HG02642 (cell line): ENCODE data around the gene TRIM62.

ENCODE experiments used
- ATAC-seq: cut with Tn5 transposase; IDR thresholded peaks from one replicate; pipeline ENCODE4 v1.9.1; 2021; ENCODE audit warnings: mild to moderate bottlenecking; ENCODE audit not compliant: unreplicated experiment, poor library complexity

The TRIM62 gene

DNA sequence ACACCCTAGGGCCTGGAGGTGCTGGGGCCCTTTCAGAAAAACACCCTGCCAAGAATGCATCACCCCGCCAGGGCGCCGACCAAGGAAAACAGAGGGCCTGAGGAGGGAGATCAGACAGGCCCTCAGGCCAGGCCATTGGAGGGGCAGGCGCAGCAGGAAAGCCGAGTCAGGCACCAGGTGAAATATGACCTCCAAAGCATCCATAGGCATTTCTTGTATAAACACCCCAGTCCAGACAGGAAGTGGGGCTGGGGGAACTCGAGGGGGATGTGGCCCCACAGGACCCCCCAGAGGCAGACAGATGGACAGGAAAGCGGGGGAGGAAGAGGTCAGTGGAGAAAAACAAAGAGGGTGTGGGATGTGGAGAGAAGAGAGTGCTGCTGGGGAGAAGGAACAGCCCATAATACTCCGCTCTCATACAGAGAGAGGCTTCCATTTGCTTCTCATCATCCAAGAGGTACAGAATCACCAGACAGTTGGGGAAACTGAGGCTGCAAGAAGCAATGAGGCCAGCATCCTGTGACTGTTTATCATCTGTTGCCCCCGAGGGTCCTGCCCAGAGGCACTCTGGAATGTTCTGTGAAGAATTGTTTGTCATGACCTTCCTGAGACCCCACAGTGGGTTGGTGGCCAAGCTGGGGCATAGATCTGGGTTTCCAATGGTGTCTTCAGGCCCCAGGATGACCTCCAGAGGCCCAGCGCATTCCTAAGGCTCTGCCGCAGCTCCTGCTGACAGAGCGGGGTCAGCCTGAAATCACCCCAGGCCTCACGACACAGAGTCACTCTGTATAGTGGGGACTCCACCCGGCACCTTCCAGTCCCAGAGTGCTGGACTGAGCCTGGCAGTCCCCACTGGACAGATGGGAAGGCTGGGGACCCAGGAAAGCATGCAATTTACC, 18.0 kb downstream of the TRIM62 start:
- ATAC-seq: no peak

DNA sequence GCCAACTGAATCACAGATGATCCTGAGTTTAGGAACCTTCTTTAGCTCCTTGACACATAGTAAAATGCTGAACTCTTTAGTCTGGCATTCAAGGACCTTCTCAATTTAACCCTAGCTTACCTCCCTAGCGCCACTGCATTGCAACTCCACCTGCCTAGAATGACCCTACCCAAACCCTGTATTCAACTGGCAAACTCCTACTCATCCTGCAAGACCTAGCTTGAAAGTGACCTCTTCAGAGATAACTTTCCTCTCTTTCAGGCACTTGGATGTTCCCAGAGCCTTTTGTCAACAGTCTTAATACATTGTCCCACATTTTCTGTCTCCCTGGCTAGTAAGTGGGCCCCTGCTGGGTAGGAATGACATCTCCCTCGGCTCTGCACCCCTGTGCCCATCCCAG, 19.7 kb downstream of the TRIM62 start:
- no peak for ATAC-seq

DNA sequence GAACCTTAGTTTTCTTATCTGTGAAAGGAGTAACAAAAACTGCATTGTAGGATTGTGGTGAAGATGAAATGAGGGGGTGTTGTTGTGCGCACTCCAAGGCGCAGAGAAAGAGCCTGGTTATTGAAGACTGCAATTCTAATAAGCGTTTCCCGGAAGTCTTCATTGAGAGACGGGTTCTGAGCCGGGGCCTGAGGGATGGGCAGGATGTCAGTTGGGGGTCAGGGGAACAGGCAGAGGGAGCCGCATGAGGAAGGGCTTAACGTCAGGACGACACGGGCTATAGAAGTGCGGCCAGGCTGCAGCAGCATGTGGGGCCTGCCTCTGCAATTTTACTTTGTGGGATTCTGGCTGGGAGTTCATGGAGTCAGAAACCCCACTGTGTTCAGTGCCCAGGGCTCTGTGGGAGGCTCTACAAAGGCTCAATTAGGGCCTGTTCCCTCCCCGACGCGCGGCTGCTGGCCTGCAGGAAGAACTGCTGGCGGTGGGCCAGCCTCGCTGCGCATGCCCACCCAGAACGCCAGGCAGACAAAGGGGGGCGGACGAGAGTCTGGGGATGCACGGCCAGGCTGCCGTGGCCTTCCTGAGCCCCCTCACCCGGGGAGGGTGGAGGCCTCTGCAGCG, 20.7 kb downstream of the TRIM62 start:
- ATAC-seq: no peak

DNA sequence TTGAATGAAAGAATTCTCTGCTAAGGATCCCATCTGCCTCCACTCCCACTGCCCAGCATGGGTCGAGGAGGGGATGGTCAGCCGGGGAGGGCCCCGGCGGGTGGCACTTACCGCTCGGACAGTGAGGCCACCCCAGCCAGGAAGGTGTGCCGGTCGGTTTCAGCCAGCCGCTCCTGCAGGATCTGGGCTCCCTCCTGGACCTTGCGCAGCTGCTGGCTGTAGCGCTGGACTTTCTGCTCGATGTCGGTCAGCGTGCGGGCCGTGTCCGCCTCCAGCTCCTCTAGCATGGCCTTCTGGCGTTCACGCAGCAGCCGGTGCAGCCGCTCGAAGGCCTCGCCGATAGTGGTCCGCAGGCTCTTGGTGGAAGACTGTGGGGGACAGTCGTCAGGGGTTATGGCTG, 22.3 kb downstream of the TRIM62 start:
- no peak for ATAC-seq

DNA sequence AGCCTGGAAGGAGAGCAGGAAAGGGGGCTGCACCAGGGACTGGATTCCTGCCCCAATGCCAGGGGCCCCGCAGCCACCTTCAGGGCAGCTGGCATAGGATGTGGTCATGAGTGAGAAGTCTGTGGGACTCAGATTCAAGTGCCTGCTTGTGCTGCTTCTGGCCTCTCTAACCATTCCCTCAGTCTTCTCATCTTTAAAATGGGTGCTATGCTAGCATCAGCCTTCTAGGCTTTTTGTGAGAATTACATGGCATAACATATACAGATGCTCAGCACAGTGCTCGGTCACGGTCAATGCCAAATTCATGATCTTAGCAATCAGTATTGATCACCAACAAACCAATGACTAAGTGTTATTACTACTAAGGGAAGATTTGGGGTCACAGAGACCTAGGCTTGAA, 23.5 kb downstream of the TRIM62 start:
- ATAC-seq: no peak

DNA sequence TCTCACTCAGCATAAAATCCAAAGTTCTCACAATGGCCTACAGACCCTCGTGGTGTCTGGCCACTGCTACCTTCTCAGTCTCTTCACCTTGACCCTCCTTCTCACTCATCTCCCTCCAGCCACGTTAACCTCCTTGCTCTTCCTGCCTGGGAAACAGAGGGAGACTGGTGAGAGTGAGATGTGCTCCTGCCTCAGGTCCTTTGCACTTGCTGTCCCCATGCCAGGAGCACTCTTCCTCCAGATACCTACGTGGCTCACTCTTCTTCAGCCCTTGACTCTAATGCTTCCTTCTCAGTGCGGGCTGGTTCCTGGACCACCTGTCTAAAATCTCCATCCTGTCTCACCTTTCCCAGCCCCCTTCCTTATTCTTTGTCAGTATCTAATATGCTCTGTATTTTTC, 24.7 kb downstream of the TRIM62 start:
- no peak for ATAC-seq

DNA sequence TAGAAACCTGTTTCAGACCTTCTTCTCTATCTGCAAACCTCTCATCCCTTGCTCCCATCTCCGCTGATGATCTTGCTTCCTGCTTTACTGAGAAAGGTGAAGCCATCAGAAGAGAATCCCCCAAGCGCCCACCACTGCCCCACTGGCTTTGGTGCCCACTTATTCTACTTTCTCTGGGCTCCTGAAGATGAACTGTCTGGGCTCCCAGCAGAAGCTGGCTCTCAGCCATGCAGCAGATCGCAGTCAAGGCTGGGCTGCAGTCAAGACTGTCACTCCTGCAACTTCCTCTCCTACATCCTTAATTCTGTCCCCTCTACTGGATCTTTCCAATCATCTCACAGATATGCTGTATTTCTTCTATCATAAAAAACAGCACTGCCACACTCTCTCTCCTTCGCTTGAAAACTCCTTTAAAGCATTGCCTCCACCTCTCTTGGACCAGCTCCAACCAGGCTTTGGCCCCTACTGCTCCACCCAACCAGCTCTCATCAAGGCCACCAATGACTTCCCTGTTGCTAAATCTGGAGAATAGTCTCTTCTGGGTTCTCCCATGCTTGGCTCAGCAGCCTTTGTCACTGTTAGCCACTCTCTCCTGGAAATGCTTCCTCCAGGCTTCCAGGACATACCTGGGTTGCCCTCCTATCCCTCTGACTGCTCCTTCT, 25.8 kb downstream of the TRIM62 start:
- no peak for ATAC-seq

DNA sequence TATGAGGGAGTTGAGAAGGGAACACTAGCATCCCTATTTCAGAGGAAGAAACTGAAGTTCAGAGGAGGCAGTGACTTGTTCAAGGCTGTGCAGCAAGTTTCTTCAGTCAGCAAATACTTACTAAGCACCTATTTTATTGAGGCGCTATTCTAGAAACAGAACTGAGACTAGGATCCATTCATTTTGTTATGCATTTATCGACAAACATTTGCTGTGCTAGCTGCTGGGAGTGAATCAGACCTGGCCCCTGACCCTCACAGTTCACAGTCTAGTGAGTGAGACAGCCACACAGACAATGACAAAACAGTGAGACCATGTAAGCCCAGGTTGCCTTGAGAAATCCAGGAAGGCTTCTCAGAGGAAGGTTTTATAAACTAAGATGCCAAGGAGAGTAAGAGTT, 28.2 kb downstream of the TRIM62 start:
- ATAC-seq: no peak

DNA sequence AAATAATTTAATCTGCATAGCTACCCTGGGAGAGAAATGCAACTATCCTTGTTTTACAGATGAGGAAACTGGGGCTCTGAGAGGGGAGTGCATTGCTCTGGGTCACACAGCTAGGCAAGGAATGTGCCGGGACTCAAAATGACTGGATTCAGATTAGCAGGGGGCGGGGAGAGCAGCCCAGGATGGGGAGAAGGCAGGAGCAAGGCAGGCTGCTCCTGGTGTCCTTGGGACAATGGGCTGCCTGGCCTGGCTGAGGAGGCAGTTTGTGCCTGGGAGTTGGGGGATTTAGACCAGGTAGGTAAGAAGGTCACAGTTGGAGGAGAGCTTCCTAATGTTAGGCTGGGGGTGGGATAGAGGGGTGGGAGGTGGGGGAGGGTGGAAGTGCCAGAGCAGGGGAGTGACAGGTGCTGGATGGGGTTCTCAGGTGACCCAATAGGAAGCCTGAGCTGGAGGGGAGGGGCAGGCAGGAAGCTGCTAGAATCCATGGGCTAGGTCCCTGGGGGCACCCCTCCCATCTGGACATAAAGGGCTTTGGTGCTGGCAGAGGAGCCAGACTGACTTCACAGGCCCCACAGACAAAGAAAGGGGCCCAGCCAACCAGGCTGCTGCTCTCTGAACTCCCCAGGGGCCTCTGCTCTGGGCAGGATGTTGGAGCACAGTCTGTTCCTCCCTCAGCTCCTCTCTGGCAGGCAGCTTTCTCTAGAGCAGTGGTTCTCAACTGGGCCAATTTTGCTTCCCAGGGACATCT, 29.0 kb downstream of the TRIM62 start:
- ATAC-seq: no peak

DNA sequence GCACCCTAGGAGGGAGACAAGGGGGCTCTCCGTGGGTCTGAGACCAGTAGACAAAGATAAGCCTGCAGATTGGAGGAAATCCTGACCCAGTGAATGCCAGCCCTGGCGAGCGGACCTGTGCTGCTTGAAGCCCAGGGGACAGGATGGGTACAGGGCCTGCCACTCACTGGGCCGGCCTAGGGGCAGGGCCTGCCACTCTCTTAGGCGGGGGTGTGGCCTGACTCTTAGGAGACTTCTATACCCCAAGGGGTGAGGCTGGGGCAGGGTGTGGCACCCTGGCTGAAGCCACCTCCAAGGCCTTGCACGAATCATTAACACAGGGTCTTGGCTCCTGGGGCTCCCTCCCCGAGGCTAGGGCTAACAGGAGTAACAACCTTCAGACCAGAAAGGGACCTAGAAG, 30.7 kb downstream of the TRIM62 start:
- ATAC-seq: no peak

DNA sequence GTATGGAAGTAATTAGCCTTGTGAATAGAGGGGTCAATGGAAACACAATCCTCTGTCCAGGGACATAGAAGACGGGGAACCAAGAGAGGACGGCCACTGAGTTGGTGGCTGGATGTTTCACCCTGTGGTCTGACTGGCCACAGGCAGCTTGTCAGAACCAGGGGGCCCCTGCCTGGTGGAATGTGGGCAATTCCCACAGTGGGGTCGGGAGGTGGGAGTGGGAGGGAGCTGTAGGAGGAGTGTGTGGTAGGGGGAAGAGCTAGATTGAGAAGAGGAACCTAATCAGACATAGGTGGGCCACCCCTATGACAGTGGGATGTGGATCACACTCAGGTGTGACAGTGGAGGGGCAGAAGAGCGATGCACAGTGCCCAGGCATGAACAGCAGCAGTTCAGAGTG, 31.3 kb downstream of the TRIM62 start:
- ATAC-seq: no peak

DNA sequence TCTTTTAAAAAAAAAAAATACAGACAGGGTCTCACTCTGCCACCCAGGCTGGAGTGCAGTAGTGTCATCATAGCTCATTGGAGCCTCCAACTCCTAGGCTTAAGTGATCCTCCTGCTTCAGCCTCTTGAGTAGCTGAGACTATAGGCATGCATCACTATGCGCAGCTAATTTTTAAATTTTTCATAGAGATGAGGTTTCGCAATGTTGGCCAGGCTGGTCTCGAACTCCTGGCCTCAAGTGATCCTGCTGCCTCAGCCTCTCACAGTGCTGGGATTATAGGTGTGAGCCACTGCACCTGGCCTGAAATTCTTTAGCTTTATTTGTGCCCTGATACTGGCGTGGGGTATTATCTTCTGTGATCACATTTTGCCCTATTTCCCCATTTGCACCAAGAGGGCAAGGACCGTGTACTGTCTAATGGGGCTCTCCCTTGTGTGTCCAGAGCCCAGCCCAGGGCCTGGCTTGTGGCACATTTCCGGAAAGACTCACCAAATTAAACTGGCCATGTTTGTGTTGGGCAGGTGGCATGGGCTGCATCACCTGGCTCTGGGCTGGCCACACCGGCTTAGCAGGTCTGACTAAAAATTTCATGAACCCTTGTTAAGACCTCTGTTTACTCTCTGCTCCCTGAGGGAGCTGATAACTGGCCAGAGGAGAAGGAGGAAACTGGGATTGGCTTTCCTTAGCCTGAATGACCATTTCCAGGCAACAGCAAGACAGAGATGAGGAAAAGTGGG, 32.2 kb downstream of the TRIM62 start:
- ATAC-seq: no peak

DNA sequence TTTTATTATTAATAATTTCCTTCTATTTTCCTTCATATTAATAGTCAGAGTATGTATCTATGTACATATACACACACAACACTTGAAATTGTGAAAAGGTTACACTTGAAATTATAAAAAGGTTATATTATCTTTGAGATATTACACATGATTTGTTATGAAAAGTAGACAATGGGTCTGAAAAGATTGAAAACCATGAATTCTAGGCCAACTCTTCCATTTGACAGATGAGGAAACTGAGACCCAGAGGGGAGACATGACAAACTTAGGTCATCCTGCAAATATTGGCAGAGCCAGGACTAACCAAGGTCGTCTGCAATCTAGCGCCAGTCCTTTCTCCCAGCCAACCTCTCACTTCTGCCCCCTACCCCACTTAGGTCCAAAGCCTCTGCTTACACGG, 33.2 kb downstream of the TRIM62 start:
- no peak for ATAC-seq

DNA sequence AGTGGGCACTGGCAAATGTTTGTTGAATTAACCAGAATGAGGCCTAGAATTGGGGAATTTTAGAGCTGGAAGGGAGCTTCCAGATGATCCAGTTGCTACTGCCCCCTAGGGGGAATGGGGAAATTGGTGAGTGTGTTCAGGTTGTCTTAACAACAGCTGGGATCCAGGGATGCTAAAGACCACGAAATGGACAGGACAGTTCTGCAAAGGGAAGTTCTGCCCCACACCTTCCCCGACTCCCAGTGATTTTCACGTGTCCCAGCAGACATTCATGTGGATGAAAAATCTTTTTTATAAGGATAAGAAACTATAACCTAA, 33.9 kb downstream of the TRIM62 start:
- no peak for ATAC-seq

DNA sequence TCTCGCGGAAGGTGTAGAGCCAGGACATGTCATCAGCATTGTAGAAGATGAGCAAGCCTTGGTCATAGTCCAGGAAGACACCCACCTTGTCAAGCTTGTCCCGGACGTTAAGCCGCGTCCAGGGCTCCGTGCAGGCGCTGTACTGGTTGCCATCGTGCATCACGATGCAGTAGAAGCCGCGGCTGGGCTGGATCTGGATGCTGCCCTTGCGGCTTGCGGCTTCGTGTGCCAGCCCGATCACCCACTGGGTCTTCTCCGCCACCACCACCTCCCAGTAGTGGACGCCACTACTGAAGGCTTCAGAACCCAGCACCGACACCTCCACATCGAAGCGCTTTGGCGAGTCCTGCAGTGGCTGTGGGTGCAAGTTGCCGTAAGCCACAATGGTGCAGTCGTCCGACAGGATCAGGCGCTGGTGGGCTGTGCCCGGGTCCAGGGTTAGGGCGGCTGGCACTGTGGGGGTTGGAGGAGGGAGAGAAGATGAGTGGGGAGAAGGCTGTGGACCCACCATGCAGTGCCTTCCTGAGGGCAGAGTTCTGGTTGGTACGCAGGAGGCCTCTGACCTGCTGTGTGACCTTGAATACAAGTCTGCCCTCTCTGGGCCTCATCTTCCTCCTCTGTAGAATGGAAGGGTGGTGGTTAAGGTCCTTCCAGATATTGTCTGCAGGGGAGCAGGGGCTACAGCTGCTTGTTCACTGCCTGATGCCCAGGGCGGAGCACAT, 34.4 kb downstream of the TRIM62 start:
- no peak for ATAC-seq

DNA sequence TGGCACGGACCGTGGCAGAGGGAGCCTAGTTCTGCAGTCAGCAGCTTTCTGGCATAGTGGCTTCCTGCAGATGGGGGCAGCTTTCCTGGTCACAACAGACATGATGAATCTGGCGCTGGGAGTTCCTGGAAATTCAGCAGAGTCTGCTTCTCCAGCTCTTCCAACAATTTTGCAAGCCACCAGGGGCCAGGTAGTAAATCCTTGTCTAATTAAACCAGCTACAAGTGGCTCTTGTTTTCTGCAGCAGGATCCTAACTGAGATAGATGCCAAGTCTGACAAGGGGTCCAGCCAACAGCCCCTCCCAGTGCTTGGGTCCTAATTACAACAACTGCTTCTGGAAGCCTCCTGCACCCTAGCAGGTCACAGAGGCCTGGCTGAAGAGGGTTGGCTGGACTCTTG, 35.8 kb downstream of the TRIM62 start:
- no peak for ATAC-seq

DNA sequence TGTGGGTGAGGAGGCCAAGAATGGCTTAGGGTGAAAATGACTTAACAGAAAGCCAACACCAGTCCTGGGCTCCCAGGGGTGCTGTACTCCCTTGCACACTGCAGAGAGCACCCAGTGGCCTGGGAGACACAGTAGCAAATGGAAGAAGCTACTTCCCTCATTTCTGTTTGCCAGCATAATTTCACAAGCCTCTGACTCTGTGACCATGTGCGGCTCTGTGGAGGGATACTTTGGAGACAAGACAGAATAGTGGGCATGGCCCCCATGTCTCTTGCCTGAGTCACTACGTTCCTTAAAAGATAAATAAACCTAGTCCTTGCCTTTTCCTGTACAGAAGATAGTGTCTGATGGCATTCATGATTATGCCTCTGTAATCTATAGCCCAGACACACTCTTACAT, 38.1 kb downstream of the TRIM62 start:
- no peak for ATAC-seq

DNA sequence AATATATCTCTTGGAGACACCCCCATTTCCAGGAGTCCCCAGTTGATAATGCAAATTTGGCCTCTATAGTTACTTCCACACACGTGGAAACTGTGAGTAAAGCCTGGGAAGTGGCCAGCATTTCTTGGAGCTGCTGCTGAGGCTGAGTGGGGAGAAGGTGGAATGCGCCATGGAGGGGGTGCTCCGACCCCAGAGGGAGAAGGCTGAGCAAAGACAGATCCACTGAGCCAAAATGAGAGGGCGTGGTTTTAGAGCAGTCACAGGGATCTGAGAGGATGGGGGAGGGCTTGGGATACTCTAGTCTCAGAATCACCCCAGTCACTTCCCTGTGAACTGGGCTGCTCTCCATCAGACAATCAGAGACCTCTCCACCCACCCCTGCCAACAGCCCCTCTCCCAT, 38.7 kb downstream of the TRIM62 start:
- ATAC-seq: no peak

DNA sequence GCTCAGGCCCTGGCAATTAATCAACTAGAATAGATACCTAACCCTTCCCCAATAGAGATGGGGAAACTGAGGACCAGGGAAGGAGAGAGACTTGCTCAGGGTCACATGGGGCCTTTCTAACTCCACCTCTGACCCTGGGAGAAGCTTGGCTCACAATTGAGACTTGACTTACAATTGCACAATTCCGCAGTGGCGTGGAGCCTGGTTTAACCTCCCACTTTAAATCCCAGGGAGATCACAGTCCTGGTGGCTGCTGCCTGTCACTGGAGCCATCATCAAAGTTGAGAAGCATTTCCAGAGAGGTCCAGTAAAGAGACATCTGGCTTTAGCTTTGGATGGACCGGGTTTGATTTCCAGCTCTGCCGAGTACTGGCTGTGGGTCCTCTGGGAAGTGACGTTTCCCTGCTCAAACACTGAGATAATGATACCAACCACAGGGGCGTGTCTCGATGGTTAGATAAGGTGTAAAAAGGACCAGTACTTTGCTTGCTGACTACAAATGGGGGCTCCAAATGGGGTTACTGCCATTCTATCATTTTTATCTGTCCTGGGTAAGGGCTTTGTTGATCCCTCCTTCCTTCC, 39.3 kb downstream of the TRIM62 start:
- no peak for ATAC-seq
